ENCODE measurements around the gene PLPPR5. TPM values are rescaled to one million over a fixed set of nuclear protein-coding genes. Genes with fewer than 3 reads are reported as not detected.

The PLPPR5 gene
- polyA plus RNA-seq, 2 of the 4 experiments (the other 2 are of a cell fraction) = not detected

DNA sequence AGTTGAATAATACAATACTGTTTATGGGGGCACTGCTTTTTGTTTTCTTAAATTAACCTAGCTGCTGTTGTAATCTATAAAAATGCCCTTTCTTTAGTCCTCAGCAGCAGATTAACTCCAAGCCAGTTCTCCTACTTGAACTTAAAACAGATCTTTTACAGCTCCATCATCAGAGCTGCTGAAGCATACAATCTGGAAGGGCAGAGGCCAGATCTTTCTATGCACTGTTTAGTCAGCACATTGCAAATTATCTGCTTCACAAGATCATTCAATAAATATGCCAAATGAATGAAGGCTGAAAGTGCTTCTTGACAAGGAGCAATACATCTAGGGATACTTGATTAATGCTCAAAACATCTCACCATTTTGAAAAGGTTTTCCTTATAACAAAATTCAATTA lies 115.8 kb downstream of the PLPPR5 start:
- DNase-seq (ENCODE audit: low read depth in 1 of 2, low spot score in 1 of 2) = no peak
- TF ChIP-seq SMC3 (IDR thresholded peaks at IDR 0.05) (no peak), FOSL2 (IDR thresholded peaks at IDR 0.05) (no peak), FOSL2 (CRISPR knock-in tag; IDR thresholded peaks at IDR 0.05) (no peak), JUNB (IDR thresholded peaks at IDR 0.05) (no peak), ZNF302 (CRISPR knock-in tag; IDR thresholded peaks at IDR 0.05) (no peak), TP53 (CRISPR knock-in tag; IDR thresholded peaks at IDR 0.05) (no peak), NR3C1 (IDR thresholded peaks at IDR 0.05) (no peak), BHLHE40 (IDR thresholded peaks at IDR 0.05; ENCODE audit: low read depth, low read length) (no peak), POLR2AphosphoS2 (conservative IDR thresholded peaks at IDR 0.05; ENCODE audit: low read length) (no peak)
- TF ChIP-seq, protein P1, sequence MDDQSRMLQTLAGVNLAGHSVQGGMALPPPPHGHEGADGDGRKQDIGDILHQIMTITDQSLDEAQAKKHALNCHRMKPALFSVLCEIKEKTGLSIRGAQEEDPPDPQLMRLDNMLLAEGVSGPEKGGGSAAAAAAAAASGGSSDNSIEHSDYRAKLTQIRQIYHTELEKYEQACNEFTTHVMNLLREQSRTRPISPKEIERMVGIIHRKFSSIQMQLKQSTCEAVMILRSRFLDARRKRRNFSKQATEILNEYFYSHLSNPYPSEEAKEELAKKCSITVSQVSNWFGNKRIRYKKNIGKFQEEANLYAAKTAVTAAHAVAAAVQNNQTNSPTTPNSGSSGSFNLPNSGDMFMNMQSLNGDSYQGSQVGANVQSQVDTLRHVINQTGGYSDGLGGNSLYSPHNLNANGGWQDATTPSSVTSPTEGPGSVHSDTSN (IDR thresholded peaks at IDR 0.05) = no peak
- TF ChIP-seq, protein P2, sequence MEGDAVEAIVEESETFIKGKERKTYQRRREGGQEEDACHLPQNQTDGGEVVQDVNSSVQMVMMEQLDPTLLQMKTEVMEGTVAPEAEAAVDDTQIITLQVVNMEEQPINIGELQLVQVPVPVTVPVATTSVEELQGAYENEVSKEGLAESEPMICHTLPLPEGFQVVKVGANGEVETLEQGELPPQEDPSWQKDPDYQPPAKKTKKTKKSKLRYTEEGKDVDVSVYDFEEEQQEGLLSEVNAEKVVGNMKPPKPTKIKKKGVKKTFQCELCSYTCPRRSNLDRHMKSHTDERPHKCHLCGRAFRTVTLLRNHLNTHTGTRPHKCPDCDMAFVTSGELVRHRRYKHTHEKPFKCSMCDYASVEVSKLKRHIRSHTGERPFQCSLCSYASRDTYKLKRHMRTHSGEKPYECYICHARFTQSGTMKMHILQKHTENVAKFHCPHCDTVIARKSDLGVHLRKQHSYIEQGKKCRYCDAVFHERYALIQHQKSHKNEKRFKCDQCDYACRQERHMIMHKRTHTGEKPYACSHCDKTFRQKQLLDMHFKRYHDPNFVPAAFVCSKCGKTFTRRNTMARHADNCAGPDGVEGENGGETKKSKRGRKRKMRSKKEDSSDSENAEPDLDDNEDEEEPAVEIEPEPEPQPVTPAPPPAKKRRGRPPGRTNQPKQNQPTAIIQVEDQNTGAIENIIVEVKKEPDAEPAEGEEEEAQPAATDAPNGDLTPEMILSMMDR (IDR thresholded peaks at IDR 0.05) = no peak
- H3K27ac ChIP-seq = no peak overlapping the region
- ChIA-PET CTCF (no interaction called here), POLR2A (no interaction called here)
- H3K4me2 ChIP-seq = no peak overlapping the region
- FAIRE-seq = no peak
- no peaks in the 10 kb centered on the region for H3K9me3 ChIP-seq
- no peak overlapping the region for H3K4me3 ChIP-seq
- H3K4me1 ChIP-seq = no peaks in the 10 kb centered on the region
- ATAC-seq = no peak

DNA sequence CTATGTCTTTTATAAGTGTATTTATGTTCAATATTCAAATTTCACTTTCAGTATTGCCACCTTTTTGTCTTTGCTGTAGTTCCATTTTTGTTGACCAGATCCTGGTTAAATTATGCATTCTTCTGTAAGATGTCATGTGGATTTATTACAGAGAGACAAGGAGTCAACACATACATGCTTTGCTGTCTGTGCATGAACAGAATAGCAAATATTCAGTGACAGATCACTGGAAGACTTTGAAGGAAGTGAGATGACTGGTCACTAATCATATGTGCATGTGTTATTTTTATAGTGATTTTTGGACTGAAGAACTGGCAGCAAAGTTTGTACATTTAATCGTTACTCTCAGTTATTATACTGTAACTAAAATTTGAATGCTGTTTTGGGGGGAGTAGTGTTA lies 117.2 kb downstream of the PLPPR5 start:
- no peak for FAIRE-seq
- CTCF ChIA-PET = no interaction called here

DNA sequence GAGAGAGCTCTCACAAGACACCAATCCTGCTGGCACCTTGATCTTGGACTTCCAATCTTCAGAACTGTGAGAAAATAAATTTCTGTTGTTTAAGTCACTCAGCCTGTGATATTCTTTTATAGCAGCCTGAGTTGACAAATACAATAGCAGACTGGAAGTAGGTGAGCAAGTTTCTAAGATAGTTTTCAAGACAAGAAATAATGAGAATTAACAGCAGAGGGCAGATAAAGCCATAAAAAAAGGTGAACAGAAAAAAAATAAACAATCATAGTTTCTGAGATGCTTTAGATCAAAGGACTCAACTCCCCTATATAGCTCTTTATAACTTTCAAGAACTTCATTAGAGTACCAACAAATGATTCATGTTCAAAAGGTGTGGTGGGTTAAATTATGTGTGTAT lies 119.8 kb downstream of the PLPPR5 start:
- H3K4me2 ChIP-seq = no peak overlapping the region
- ChIA-PET POLR2A (no interaction called here), CTCF (no interaction called here)
- FAIRE-seq = no peak
- H3K4me3 ChIP-seq = no peak overlapping the region
- ATAC-seq = no peak
- no peaks in the 10 kb centered on the region for H3K4me1 ChIP-seq
- DNase-seq (ENCODE audit: low read depth in 1 of 2, low spot score in 1 of 2) = no peak
- no peak overlapping the region for H3K27ac ChIP-seq
- no peaks in the 10 kb centered on the region for H3K9me3 ChIP-seq
- TF ChIP-seq HDAC2 (IDR thresholded peaks at IDR 0.05) (no peak), ZC3H11A (IDR thresholded peaks at IDR 0.05) (no peak), ZSCAN20 (CRISPR knock-in tag; IDR thresholded peaks at IDR 0.05) (no peak), RFX5 (IDR thresholded peaks at IDR 0.05) (no peak), HOXB5 (CRISPR knock-in tag; IDR thresholded peaks at IDR 0.05) (no peak), HEYL (CRISPR knock-in tag; IDR thresholded peaks at IDR 0.05) (no peak), ZFP36 (IDR thresholded peaks at IDR 0.05; ENCODE audit: borderline replicate concordance, partially characterized antibody) (no peak)
- TF ChIP-seq, protein P3, sequence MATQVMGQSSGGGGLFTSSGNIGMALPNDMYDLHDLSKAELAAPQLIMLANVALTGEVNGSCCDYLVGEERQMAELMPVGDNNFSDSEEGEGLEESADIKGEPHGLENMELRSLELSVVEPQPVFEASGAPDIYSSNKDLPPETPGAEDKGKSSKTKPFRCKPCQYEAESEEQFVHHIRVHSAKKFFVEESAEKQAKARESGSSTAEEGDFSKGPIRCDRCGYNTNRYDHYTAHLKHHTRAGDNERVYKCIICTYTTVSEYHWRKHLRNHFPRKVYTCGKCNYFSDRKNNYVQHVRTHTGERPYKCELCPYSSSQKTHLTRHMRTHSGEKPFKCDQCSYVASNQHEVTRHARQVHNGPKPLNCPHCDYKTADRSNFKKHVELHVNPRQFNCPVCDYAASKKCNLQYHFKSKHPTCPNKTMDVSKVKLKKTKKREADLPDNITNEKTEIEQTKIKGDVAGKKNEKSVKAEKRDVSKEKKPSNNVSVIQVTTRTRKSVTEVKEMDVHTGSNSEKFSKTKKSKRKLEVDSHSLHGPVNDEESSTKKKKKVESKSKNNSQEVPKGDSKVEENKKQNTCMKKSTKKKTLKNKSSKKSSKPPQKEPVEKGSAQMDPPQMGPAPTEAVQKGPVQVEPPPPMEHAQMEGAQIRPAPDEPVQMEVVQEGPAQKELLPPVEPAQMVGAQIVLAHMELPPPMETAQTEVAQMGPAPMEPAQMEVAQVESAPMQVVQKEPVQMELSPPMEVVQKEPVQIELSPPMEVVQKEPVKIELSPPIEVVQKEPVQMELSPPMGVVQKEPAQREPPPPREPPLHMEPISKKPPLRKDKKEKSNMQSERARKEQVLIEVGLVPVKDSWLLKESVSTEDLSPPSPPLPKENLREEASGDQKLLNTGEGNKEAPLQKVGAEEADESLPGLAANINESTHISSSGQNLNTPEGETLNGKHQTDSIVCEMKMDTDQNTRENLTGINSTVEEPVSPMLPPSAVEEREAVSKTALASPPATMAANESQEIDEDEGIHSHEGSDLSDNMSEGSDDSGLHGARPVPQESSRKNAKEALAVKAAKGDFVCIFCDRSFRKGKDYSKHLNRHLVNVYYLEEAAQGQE (IDR thresholded peaks at IDR 0.05) = no peak
- TF ChIP-seq, protein P4, sequence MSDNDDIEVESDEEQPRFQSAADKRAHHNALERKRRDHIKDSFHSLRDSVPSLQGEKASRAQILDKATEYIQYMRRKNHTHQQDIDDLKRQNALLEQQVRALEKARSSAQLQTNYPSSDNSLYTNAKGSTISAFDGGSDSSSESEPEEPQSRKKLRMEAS (IDR thresholded peaks at IDR 0.05) = no peak
- TF ChIP-seq, protein P5, sequence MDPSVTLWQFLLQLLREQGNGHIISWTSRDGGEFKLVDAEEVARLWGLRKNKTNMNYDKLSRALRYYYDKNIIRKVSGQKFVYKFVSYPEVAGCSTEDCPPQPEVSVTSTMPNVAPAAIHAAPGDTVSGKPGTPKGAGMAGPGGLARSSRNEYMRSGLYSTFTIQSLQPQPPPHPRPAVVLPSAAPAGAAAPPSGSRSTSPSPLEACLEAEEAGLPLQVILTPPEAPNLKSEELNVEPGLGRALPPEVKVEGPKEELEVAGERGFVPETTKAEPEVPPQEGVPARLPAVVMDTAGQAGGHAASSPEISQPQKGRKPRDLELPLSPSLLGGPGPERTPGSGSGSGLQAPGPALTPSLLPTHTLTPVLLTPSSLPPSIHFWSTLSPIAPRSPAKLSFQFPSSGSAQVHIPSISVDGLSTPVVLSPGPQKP (IDR thresholded peaks at IDR 0.05; ENCODE audit: low read depth, low read length) = no peak

More for the DNA sequence above, 117.2 kb downstream of the PLPPR5 start:
- ATAC-seq = no peak
- no peak for TF ChIP-seq HOXB5 (CRISPR knock-in tag; IDR thresholded peaks at IDR 0.05)
- TF ChIP-seq ZFP36 (IDR thresholded peaks at IDR 0.05; ENCODE audit: borderline replicate concordance, partially characterized antibody) = no peak
- TF ChIP-seq RNF2 (IDR thresholded peaks at IDR 0.05; ENCODE audit: borderline replicate concordance, low read depth) = no peak
- TF ChIP-seq GATA3 (IDR thresholded peaks at IDR 0.05; ENCODE audit: borderline replicate concordance) = no peak
- TF ChIP-seq, protein P6, sequence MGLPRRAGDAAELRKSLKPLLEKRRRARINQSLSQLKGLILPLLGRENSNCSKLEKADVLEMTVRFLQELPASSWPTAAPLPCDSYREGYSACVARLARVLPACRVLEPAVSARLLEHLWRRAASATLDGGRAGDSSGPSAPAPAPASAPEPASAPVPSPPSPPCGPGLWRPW (IDR thresholded peaks at IDR 0.05) = no peak
- TF ChIP-seq JUNB (IDR thresholded peaks at IDR 0.05) = no peak
- TF ChIP-seq, protein P7, sequence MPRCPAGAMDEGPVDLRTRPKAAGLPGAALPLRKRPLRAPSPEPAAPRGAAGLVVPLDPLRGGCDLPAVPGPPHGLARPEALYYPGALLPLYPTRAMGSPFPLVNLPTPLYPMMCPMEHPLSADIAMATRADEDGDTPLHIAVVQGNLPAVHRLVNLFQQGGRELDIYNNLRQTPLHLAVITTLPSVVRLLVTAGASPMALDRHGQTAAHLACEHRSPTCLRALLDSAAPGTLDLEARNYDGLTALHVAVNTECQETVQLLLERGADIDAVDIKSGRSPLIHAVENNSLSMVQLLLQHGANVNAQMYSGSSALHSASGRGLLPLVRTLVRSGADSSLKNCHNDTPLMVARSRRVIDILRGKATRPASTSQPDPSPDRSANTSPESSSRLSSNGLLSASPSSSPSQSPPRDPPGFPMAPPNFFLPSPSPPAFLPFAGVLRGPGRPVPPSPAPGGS (IDR thresholded peaks at IDR 0.05) = no peak
- TF ChIP-seq EP300 (IDR thresholded peaks at IDR 0.05) = no peak
- no peak for TF ChIP-seq RARB (CRISPR knock-in tag; IDR thresholded peaks at IDR 0.05)
- TF ChIP-seq CBX8 (IDR thresholded peaks at IDR 0.05) = no peak
- no peak overlapping the region for H3K4me3 ChIP-seq
- POLR2A ChIA-PET = no interaction called here
- no peak overlapping the region for H3K27ac ChIP-seq
- H3K4me1 ChIP-seq = no peaks in the 10 kb centered on the region
- 4% methylated on average over 1 of the region's 1 CpG for WGBS (ENCODE audit: missing lambda C conversion rate)
- DNase-seq (ENCODE audit: low read depth in 1 of 2, low spot score in 1 of 2) = no peak
- H3K9me3 ChIP-seq = no peaks in the 10 kb centered on the region
- H3K4me2 ChIP-seq = no peak overlapping the region

All from A549 (cell line).